Naive B cell (primary cell): ENCODE measurements around the gene RAB31. TPM values are rescaled to one million over a fixed set of nuclear protein-coding genes. Genes with fewer than 3 reads are reported as not detected.
"Not testable (repeated sequence)": the region's sequence is repeated elsewhere in the genome, so short reads cannot be mapped to it uniquely, and the experiment has no call there.

ENCODE experiments used
- ATAC-seq, 2 donors: fragments of 150-1000 bp; cut with Tn5 transposase; 2 replicates each; pipeline ENCODE4 v1.10.0; 2021; ENCODE audit warnings: low read depth in 2 of 2, mild to moderate bottlenecking in 2 of 2, moderate library complexity in 2 of 2
- DNase-seq: peaks from one replicate; pipeline ENCODE4 v3.0.0; 2022
- H3K27ac Mint-ChIP-seq, 6 donors: one replicate each; pipeline ENCODE4 v1.8.0; 2020 to 2022; ENCODE audit warnings: mild to moderate bottlenecking in 6 of 6, mixed read lengths in 6 of 6, moderate library complexity in 5 of 6, inconsistent platforms in 2 of 6
- H3K27me3 Mint-ChIP-seq, 3 donors: one replicate each; pipeline ENCODE4 v1.8.0; 2021 to 2022; ENCODE audit warnings: mixed read lengths in 3 of 3, mild to moderate bottlenecking in 1 of 3
- H3K36me3 Mint-ChIP-seq, 2 donors: one replicate each; pipeline ENCODE4 v1.8.0; 2020 to 2022; ENCODE audit warnings: mixed read lengths in 2 of 2, inconsistent platforms in 1 of 2, mild to moderate bottlenecking in 1 of 2
- H3K4me1 Mint-ChIP-seq, 3 donors: one replicate each; pipeline ENCODE4 v1.8.0; 2020 to 2022; ENCODE audit warnings: mixed read lengths in 3 of 3, inconsistent platforms in 1 of 3, mild to moderate bottlenecking in 1 of 3, moderate library complexity in 1 of 3
- H3K4me3 Mint-ChIP-seq, 8 donors: one replicate each; pipeline ENCODE4 v1.8.0; 2020 to 2022; ENCODE audit warnings: mild to moderate bottlenecking in 8 of 8, mixed read lengths in 8 of 8, moderate library complexity in 8 of 8, inconsistent platforms in 2 of 8
- H3K9me3 Mint-ChIP-seq, 7 donors: one replicate each; pipeline ENCODE4 v1.8.0; 2020 to 2022; ENCODE audit warnings: mixed read lengths in 7 of 7, mild to moderate bottlenecking in 5 of 7, inconsistent platforms in 2 of 7, moderate library complexity in 1 of 7
- polyA plus RNA-seq, 6 donors: library from polyadenylated mRNA; unstranded; fragments of 300-500 nt; fragmentation: Illumina TruSeq; gene quantifications; one replicate each; pipeline ENCODE4 v1.2.3, GENCODE V29; 2021; ENCODE audit warnings: low read depth in 6 of 6

Gene RAB31
- polyA plus RNA-seq, 6 donors from 2014 or later, result 20.7 to 66.5 (median 38.6) TPM

GRCh38 chr18:9850309-9850708, 142.2 kb downstream of the RAB31 start:
- Mint-ChIP-seq H3K27ac (no peak overlapping the region), H3K9me3 (no peaks in the 10 kb centered on the region), H3K4me1 (peaks cover 0 to 7% (median 0%) of the 10 kb centered on the region in 3 donors), H3K36me3 (peaks cover 11 to 17% of the 10 kb centered on the region in 2 donors), H3K27me3 (peaks cover 14 to 35% (median 21%) of the 10 kb centered on the region in 3 donors), H3K4me3 (no peak overlapping the region)
- no peak for ATAC-seq
- DNase-seq, result no peak

DNA sequence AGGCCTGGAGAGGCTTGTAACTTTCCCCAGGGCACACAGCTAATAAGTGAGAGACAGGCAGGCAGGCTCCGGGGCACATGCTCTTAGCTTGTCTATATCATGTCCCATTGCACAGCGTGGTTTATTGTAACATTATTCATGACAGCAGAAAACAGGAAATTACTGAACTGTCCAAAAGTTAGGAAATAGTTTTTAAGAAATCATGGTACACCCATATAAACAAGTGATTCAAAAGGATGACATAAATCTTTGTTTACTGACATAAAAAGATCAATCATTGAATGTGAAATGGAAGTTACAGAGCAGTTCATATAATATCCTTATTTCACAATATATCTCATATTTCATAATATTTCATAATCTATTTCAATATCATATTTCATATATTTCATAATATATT, 143.4 kb downstream of the RAB31 start:
- peaks cover 11 to 17% of the 10 kb centered on the region in 2 donors for H3K36me3 Mint-ChIP-seq
- ATAC-seq (no peak), DNase-seq (no peak)
- H3K4me1 Mint-ChIP-seq, result peaks cover 0 to 7% (median 0%) of the 10 kb centered on the region in 3 donors
- peak overlapping the region in 1 of 6 donors; percentile 3 for H3K27ac Mint-ChIP-seq
- peaks cover 13 to 34% (median 21%) of the 10 kb centered on the region in 3 donors for H3K27me3 Mint-ChIP-seq
- no peaks in the 10 kb centered on the region for H3K9me3 Mint-ChIP-seq
- no peak overlapping the region for H3K4me3 Mint-ChIP-seq

DNA sequence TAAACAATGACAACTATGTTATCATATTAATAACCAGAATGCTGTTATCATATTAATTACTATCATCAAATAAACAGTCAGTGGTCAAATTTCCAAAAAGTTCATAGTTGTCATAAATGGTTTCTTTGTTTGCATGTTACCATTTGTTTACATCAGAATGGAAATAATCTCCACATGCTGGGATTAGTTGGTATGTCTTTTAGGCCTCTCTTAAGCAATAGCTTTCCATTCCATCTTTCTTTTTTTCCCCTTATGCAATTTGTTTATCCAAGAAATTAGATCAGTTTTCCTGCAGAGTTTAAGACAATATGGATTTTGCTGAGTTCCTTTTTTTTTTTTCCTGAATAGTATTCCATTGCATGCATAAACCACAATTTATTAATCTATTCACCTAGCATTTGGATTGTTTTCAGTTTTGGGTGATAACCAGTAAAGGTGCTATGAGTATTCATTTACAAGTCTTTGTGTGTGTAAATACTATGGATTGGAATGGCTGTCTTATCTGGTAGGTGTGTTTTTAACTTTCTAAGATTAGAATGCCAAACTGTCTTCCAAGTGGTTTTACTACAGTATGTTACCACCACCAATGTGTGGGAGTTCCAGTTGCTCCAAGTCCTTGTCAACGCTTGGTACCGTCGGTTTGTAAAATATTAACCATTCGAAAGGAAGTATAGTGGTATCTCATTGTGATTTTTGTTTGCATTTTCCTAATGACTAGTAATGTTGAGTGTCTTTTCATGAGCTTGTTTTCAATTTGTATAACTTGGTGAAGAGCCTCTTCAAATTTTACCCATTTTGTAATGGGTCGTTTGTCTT, 144.4 kb downstream of the RAB31 start:
- Mint-ChIP-seq H3K4me3 (no peak overlapping the region), H3K4me1 (peaks cover 0 to 7% (median 0%) of the 10 kb centered on the region in 3 donors), H3K9me3 (no peaks in the 10 kb centered on the region), H3K27me3 (peaks cover 6 to 27% (median 21%) of the 10 kb centered on the region in 3 donors), H3K27ac (no peak overlapping the region), H3K36me3 (peaks cover 11 to 12% of the 10 kb centered on the region in 2 donors)
- no peak for ATAC-seq
- DNase-seq, result no peak

DNA sequence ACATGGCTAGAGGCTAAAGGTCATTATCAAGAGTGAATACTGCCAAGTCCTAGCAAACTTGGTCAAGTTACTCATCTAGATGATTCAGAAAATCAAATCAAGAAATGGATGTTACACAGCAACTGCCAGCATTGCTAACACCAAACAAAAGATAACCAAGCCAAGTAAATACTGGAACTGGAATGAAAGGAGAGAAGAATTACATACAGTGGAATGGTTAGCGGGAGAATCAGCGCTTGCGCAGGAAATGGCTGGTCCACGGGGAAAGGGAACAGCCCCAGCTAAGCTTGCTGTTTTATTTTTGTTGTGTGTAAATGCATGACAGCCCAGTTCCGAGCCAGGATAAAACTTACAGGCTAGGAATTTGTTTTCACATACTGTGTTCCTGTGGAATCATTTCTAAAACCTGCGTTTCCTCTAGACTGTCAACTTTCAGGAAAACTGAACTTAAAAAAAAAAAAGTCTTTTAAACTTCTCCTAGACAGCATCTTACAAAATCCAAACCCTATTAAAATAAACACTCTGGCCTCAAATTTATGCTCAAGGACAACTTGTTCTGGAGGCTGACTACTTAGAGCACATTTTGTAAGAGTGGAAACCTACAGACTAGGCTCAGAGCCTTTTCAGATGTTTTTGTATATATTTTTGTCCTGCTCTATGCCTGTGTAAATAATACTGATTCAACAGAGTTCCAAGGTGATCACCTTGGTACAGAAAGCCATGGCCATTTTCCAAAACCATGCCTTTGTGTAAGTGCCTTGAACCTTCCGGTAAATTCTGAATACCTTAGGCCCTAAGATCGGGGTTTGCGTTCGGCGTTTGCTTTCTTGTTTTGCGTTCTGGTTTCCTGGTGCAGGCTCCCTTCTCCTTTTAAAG, 146.9 kb downstream of the RAB31 start:
- DNase-seq (no peak), ATAC-seq (no peak)
- H3K27me3 Mint-ChIP-seq, result peaks cover 0 to 14% (median 9%) of the 10 kb centered on the region in 3 donors
- peaks cover 8 to 9% of the 10 kb centered on the region in 2 donors for H3K36me3 Mint-ChIP-seq
- H3K4me3 Mint-ChIP-seq, result no peak overlapping the region
- H3K27ac Mint-ChIP-seq, result peak overlapping the region in 1 of 6 donors; percentile 27
- no peaks in the 10 kb centered on the region for H3K9me3 Mint-ChIP-seq
- H3K4me1 Mint-ChIP-seq, result peaks cover 0 to 4% (median 0%) of the 10 kb centered on the region in 3 donors

DNA sequence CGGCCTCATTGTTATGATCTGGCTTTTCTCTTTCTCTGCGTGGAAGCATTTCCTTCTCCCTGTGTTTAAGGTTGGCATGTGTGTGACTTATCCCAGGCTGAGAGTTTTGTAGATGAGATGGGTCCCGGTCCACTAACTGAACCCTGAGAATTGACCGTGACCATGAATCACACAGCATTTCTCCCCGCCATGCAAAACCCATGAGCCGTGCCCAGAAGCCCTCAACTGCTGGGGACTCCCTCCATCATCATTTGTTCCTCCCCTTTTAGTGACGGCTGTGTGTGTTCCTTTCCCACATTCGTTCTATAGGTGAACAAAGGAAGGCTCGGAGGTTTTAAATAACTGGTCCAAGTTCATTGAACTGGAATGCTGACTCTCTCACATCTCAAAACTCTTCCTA, 147.6 kb downstream of the RAB31 start:
- DNase-seq, result no peak
- H3K4me3 Mint-ChIP-seq, result no peak overlapping the region
- no peak for ATAC-seq
- peaks cover 0 to 13% (median 7%) of the 10 kb centered on the region in 3 donors for H3K27me3 Mint-ChIP-seq
- H3K4me1 Mint-ChIP-seq, result peaks cover 0 to 4% (median 0%) of the 10 kb centered on the region in 3 donors
- no peaks in the 10 kb centered on the region for H3K9me3 Mint-ChIP-seq
- H3K36me3 Mint-ChIP-seq, result peaks cover 7 to 8% of the 10 kb centered on the region in 2 donors
- peak overlapping the region in 1 of 6 donors; percentile 27 for H3K27ac Mint-ChIP-seq

DNA sequence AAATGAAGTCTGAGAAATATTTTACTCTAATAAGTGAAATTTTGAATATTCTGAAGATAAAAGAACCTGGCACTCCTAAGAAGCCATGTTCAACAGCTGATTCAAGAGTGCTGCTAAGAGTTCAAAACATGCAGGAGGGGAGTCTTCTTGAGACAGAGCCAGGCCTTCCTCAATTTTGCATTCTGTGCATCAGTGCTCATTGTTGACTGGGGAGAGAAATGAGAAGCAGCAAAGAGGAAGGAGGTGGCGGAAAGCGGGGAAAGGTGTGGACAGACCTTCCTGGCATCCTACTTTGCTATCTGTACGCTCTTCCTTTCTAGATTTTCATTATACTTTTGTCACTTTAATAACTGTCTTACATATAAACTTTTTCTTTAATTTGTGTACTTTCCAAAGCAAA, 148.0 kb downstream of the RAB31 start:
- H3K36me3 Mint-ChIP-seq, result peaks cover 7 to 8% of the 10 kb centered on the region in 2 donors
- no peak overlapping the region for H3K27ac Mint-ChIP-seq
- no peak overlapping the region for H3K4me3 Mint-ChIP-seq
- ATAC-seq (no peak), DNase-seq (no peak)
- H3K4me1 Mint-ChIP-seq, result peaks cover 0 to 4% (median 0%) of the 10 kb centered on the region in 3 donors
- peaks cover 0 to 13% (median 7%) of the 10 kb centered on the region in 3 donors for H3K27me3 Mint-ChIP-seq
- no peaks in the 10 kb centered on the region for H3K9me3 Mint-ChIP-seq

DNA sequence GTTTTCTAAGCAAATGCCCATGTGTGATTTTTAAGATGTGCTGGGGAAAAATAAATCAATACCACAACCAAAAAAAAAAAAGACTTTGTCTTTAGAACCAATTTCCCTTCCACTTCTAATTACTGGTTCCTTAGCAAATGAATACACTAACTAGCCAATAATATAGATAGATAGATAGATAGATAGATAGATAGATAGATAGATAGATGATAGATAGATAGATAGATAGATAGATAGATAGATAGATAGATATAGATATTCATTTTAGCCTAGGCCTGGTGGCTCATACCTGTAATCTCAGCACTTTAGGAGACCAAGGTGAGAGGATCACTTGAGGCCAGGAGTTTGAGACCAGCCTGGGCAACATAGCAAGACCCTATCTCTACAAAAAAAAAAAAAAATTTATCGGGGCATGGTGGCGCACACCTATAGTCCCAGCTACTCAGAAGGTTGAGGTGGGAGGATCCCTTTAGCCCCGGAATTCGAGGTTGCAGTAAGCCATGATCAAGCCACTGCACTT, 149.4 kb downstream of the RAB31 start:
- Mint-ChIP-seq H3K27ac (peak overlapping the region in 1 of 6 donors; percentile 16), H3K27me3 (peaks cover 0 to 13% (median 7%) of the 10 kb centered on the region in 3 donors)
- not testable (repeated sequence) for H3K4me3 Mint-ChIP-seq, DNase-seq, ATAC-seq, H3K36me3 Mint-ChIP-seq, H3K9me3 Mint-ChIP-seq, H3K4me1 Mint-ChIP-seq

- Mint-ChIP-seq H3K27ac (peak overlapping the region in 1 of 6 donors; percentile 6), H3K4me1 (peaks cover 0 to 7% (median 4%) of the 10 kb centered on the region in 3 donors), H3K36me3 (peaks cover 7 to 8% of the 10 kb centered on the region in 2 donors), H3K9me3 (no peaks in the 10 kb centered on the region), H3K27me3 (peaks cover 0 to 13% (median 7%) of the 10 kb centered on the region in 3 donors), H3K4me3 (no peak overlapping the region)
- ATAC-seq, result no peak
- DNase-seq, result no peak
Measured at GRCh38 chr18:9858642-9859041, 150.5 kb downstream of the RAB31 start.

- Mint-ChIP-seq H3K9me3 (no peaks in the 10 kb centered on the region), H3K36me3 (peaks cover 7 to 8% of the 10 kb centered on the region in 2 donors), H3K27me3 (peaks cover 0 to 12% (median 7%) of the 10 kb centered on the region in 3 donors), H3K4me1 (peaks cover 0 to 7% (median 4%) of the 10 kb centered on the region in 3 donors), H3K27ac (no peak overlapping the region), H3K4me3 (no peak overlapping the region)
- ATAC-seq (no peak), DNase-seq (no peak)
Measured at GRCh38 chr18:9859232-9859631, 151.1 kb downstream of the RAB31 start.

DNA sequence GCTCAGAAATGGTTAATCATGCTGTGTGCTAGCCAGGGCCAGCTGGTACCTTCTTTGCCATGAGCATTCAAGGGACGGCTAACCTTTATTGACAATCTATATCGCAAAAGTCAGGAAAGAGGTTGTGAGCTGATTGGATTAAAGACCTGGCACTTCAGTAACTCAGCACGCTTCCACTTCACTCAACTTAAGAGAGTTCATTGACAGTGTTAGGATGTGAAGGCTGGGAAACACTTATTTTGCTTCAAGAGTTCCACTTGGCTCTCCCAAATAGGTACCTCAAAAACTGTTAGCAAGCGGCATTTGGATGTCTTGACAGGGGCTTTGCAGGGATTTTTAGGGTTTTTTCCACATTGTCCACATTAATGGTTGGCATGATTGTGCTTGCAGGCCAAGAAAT, 152.6 kb downstream of the RAB31 start:
- peaks cover 3 to 11% (median 6%) of the 10 kb centered on the region in 7 donors for H3K9me3 Mint-ChIP-seq
- no peak overlapping the region for H3K4me3 Mint-ChIP-seq
- DNase-seq (no peak), ATAC-seq (no peak)
- H3K4me1 Mint-ChIP-seq, result peaks cover 0 to 7% (median 4%) of the 10 kb centered on the region in 3 donors
- H3K27ac Mint-ChIP-seq, result no peak overlapping the region
- peaks cover 0 to 12% (median 7%) of the 10 kb centered on the region in 3 donors for H3K27me3 Mint-ChIP-seq
- H3K36me3 Mint-ChIP-seq, result peaks cover 4 to 13% of the 10 kb centered on the region in 2 donors

GRCh38 chr18:9861157-9861556, 153.1 kb downstream of the RAB31 start:
- Mint-ChIP-seq H3K36me3 (peaks cover 4 to 18% of the 10 kb centered on the region in 2 donors), H3K27me3 (peaks cover 0 to 17% (median 10%) of the 10 kb centered on the region in 3 donors), H3K4me3 (no peak overlapping the region), H3K9me3 (peaks cover 8 to 16% (median 11%) of the 10 kb centered on the region in 7 donors), H3K4me1 (peaks cover 0 to 7% (median 4%) of the 10 kb centered on the region in 3 donors), H3K27ac (no peak overlapping the region)
- ATAC-seq (no peak), DNase-seq (no peak)

DNA sequence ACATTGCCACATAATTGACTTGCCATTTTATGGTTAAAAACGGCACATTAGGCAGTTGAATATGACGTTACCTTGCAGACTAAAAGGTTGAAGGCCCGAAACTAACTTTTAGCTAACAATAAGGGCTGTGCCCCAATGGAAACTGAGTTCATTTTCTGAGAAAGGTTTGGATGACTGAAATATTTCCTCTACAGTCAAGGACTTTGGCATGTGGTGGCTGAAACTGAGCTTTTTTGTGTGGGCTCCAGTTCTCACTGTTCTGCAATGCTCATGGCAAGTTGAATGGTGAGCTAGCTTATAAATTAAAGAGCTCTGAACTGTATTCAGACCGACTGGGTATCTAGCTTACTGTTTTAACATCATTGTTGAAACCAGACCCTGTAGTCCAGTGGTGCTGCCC, 153.8 kb downstream of the RAB31 start:
- peaks cover 4 to 25% of the 10 kb centered on the region in 2 donors for H3K36me3 Mint-ChIP-seq

DNA sequence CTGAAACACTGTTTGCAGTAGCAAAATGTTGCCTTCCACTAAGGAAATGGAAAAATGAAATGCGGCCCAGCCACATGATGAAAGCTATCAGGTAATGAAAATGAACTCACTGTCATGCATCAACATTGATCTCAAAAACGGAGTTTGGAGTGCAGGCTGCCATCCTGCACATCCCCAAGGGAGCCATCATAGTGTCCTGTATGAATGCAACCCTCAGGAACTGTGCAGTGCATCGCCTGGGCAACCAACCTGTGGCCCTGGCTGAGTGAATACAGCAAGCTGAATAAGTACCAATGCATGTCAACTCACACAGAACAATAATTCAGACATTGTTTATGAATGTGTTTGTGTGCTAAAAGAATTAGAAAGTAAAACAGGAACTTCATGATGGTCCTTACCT, 154.6 kb downstream of the RAB31 start:
- H3K4me3 Mint-ChIP-seq, result no peak overlapping the region
- H3K4me1 Mint-ChIP-seq, result peaks cover 0 to 7% (median 4%) of the 10 kb centered on the region in 3 donors
- peaks cover 11 to 27% (median 17%) of the 10 kb centered on the region in 7 donors for H3K9me3 Mint-ChIP-seq
- DNase-seq (no peak), ATAC-seq (no peak)
- peak overlapping the region in 1 of 6 donors; percentile 25 for H3K27ac Mint-ChIP-seq
- peaks cover 4 to 25% of the 10 kb centered on the region in 2 donors for H3K36me3 Mint-ChIP-seq
- peaks cover 0 to 21% (median 14%) of the 10 kb centered on the region in 3 donors for H3K27me3 Mint-ChIP-seq

More for the DNA sequence above, 153.8 kb downstream of the RAB31 start:
- H3K4me3 Mint-ChIP-seq, result no peak overlapping the region
- DNase-seq (no peak), ATAC-seq (no peak)
- no peak overlapping the region for H3K27ac Mint-ChIP-seq
- H3K4me1 Mint-ChIP-seq, result peaks cover 0 to 7% (median 4%) of the 10 kb centered on the region in 3 donors
- H3K27me3 Mint-ChIP-seq, result peaks cover 0 to 21% (median 14%) of the 10 kb centered on the region in 3 donors
- H3K9me3 Mint-ChIP-seq, result peaks cover 11 to 24% (median 13%) of the 10 kb centered on the region in 7 donors
